Measurements from ENCODE around the gene PTPN11. TPM values are rescaled to one million over a fixed set of nuclear protein-coding genes. Genes with fewer than 3 reads are reported as not detected.

PTPN11 gene
- total and polyA plus RNA-seq, 2 of the 13 experiments (the other 11 are each of a cell fraction or from before 2014, with no cell fraction given), result 30.0 to 63.5 TPM

GRCh38 chr12:112381883-112382796 lies 36.6 kb upstream of the PTPN11 start, which contains the start of gene HECTD4 (continued):
- TF ChIP-seq SPEN (CRISPR knock-in tag; IDR thresholded peaks at IDR 0.05; ENCODE audit: low read depth) (peak; percentile 58; the same call in 1 of the 2 replicates), CSRNP1 (CRISPR knock-in tag; IDR thresholded peaks at IDR 0.05) (peak; percentile 77; the same call in 1 of the 2 replicates), ZNF605 (CRISPR knock-in tag; IDR thresholded peaks at IDR 0.05) (peak; percentile 52; the same call in 1 of the 2 replicates), ZNF468 (CRISPR knock-in tag; IDR thresholded peaks at IDR 0.05) (peak; percentile 25; the same call in 1 of the 2 replicates), ZMYM4 (CRISPR knock-in tag; IDR thresholded peaks at IDR 0.05) (peak; percentile 78), MNT (IDR thresholded peaks at IDR 0.05) (0 out of 2 replicates have a peak, but pooled peaks have one; percentile 3), POLR2A (IDR thresholded peaks at IDR 0.05; ENCODE audit: insufficient read depth in 1 of 2, low read depth in 2 of 2, low read length in 2 of 2) (peak; percentile 63 to 96), ERF (CRISPR knock-in tag; IDR thresholded peaks at IDR 0.05) (peak; percentile 91), RNF219 (CRISPR knock-in tag; IDR thresholded peaks at IDR 0.05) (no peak), RBM39 (IDR thresholded peaks at IDR 0.05; ENCODE audit: low read depth, low read length, poor library complexity, severe bottlenecking) (peak; percentile 38), ZNF501 (CRISPR knock-in tag; IDR thresholded peaks at IDR 0.05) (peak; percentile 71; the same call in 1 of the 2 replicates), EED (CRISPR knock-in tag; IDR thresholded peaks at IDR 0.05) (peak; percentile 60; the same call in 1 of the 2 replicates), ZBTB1 (CRISPR knock-in tag; IDR thresholded peaks at IDR 0.05; ENCODE audit: borderline replicate concordance) (no peak), ZSCAN31 (CRISPR knock-in tag; IDR thresholded peaks at IDR 0.05; ENCODE audit: low read depth) (peak; percentile 91), NCOA2 (CRISPR knock-in tag; IDR thresholded peaks at IDR 0.05) (0 out of 2 replicates have a peak, but pooled peaks have one; percentile 24), ZNF143 (CRISPR knock-in tag; IDR thresholded peaks at IDR 0.05) (peak; percentile 88), DR1 (CRISPR knock-in tag; IDR thresholded peaks at IDR 0.05) (peak; percentile 88), ZKSCAN8 (CRISPR knock-in tag; IDR thresholded peaks at IDR 0.05; ENCODE audit: borderline replicate concordance) (0 out of 2 replicates have a peak, but pooled peaks have one; percentile 18), TFDP2 (CRISPR knock-in tag; IDR thresholded peaks at IDR 0.05) (peak; percentile 44; the same call in 1 of the 2 replicates)
